Measurements from ENCODE around the gene ELF4.

Gene ELF4

GRCh38 chrX:130032552-130032951 is 77.7 kb downstream of the ELF4 start:
- DNase-seq = no peak

- DNase-seq = no peak
These were observed 79.5 kb downstream of the ELF4 start for GRCh38 chrX:130030826-130031225.

- DNase-seq = peak; percentile 67
These were observed 82.1 kb downstream of the ELF4 start for GRCh38 chrX:130028196-130028595.

GRCh38 chrX:130027569-130027968 is 82.7 kb downstream of the ELF4 start:
- no peak for DNase-seq

- DNase-seq = no peak
These were observed 85.0 kb downstream of the ELF4 start for GRCh38 chrX:130025256-130025655.

GRCh38 chrX:130024127-130024526 is 86.2 kb downstream of the ELF4 start:
- DNase-seq = peak; percentile 90

- DNase-seq = no peak
These were observed 89.5 kb downstream of the ELF4 start for GRCh38 chrX:130020661-130021324.

- DNase-seq = no peak
These were observed 92.2 kb downstream of the ELF4 start for GRCh38 chrX:130018143-130018542.

- DNase-seq = no peak
These were observed 95.1 kb downstream of the ELF4 start for GRCh38 chrX:130015181-130015580.

All from CD4-positive, alpha-beta T cell treated with Interleukin-6 for 4 hours (primary cell).